Stomach (tissue), 9 donors: ENCODE measurements around the gene DDX39B. TPM values are rescaled to one million over a fixed set of nuclear protein-coding genes. Genes with fewer than 3 reads are reported as not detected.
"Not testable (repeated sequence)": the region's sequence is repeated elsewhere in the genome, so short reads cannot be mapped to it uniquely, and the experiment has no call there.

ENCODE experiments used
- DNase-seq, 2 donors: peaks; one replicate each; pipeline versions ENCODE4 v3.0.0 to v3.0.0-alpha.2; 2013 to 2019
- H3K27ac ChIP-seq, 5 donors: fragments of 200-600 bp in 4 of 5; sonication (generic) in 4 of 5; one replicate each; pipeline ENCODE4 v1.5.1; 2013 to 2019; ENCODE audit warnings: mild to moderate bottlenecking in 1 of 5, moderate library complexity in 1 of 5
- H3K27me3 ChIP-seq, 3 donors: fragments of 200-600 bp; sonication (generic); one replicate each; pipeline ENCODE4 v1.5.1; 2017 to 2019; ENCODE audit warnings: mixed run types in 1 of 3
- H3K36me3 ChIP-seq, 4 donors: fragments of 200-600 bp; sonication (generic); 1 replicate in 3 of 4; 2 replicates in 1 of 4; pipeline ENCODE4 v1.5.1; 2016 to 2019
- H3K4me1 ChIP-seq, 4 donors: fragments of 200-600 bp; sonication (generic); one replicate each; pipeline ENCODE4 v1.5.1; 2016 to 2019
- H3K4me3 ChIP-seq, 4 donors: fragments of 200-600 bp; sonication (generic) in 3 of 4; one replicate each; pipeline ENCODE4 v1.5.1; 2016 to 2019; ENCODE audit warnings: mild to moderate bottlenecking in 1 of 4
- H3K9me3 ChIP-seq, 4 donors: fragments of 200-600 bp; sonication (generic); one replicate each; pipeline ENCODE4 v1.5.1; 2016 to 2019
- CTCF ChIP-seq, 7 experiments: fragments of 450-650 bp in 4 of 7; fragments of 200-600 bp in 3 of 7; sonication (generic) in 3 of 7; IDR thresholded peaks; one replicate each; pipeline ENCODE4 v1.5.1; 2016 to 2019; ENCODE audit warnings: antibody characterized with exemption in 7 of 7, control low read depth in 2 of 7, mild to moderate bottlenecking in 1 of 7
- EP300 ChIP-seq: sonication (generic); formaldehyde crosslinking; IDR thresholded peaks from one replicate; pipeline ENCODE4 v1.6.1; 2017; ENCODE audit warnings: antibody characterized with exemption
- POLR2A ChIP-seq, 4 donors: fragments of 450-650 bp; IDR thresholded peaks; one replicate each; pipeline ENCODE4 v1.6.1; 2016; ENCODE audit warnings: antibody characterized with exemption in 4 of 4, control low read depth in 2 of 4, mild to moderate bottlenecking in 1 of 4, moderate library complexity in 1 of 4
- POLR2AphosphoS5 ChIP-seq, 3 donors: sonication (generic); formaldehyde crosslinking; IDR thresholded peaks; one replicate each; pipeline ENCODE4 v1.6.1; 2016; ENCODE audit warnings: antibody characterized with exemption in 3 of 3
- WGBS, 5 donors: extraction: QIAGEN DNeasy Blood & Tissue Kit in 3 of 5; methylation state at CpG; one replicate each; pipeline versions ENCODE4 v1.1.5 to v1.1.7; 2013 to 2018; 5-methylcytosine and 5-hydroxymethylcytosine counted together
- intact Hi-C: fragments of 100-400 bp; cut with DNase I; formaldehyde crosslinking; loops from one replicate; pipeline ENCODE4 v1.15.1; 2023; ENCODE audit warnings: low total_unique reads
- polyA plus RNA-seq, 3 donors: library from polyadenylated mRNA; stranded (reverse); fragments of 200-250 nt; gene quantifications; one replicate each; pipeline ENCODE4 v1.2.3, GENCODE V29; 2013
- total RNA-seq, 5 donors: library from RNA; depleted of rRNA; stranded (reverse); fragments of >200 nt; gene quantifications; one replicate each; pipeline versions ENCODE4 v1.1.0 to v1.2.3, GENCODE V29; 2014 to 2016
- donor health status: healthy with polysubstance abuse.
- donor health status: Bipolar disorder and iron deficiency.
- donor health status: healthy.

The DDX39B gene
- total and polyA plus RNA-seq, 8 donors: 198 to 445 (median 255) TPM

DNA sequence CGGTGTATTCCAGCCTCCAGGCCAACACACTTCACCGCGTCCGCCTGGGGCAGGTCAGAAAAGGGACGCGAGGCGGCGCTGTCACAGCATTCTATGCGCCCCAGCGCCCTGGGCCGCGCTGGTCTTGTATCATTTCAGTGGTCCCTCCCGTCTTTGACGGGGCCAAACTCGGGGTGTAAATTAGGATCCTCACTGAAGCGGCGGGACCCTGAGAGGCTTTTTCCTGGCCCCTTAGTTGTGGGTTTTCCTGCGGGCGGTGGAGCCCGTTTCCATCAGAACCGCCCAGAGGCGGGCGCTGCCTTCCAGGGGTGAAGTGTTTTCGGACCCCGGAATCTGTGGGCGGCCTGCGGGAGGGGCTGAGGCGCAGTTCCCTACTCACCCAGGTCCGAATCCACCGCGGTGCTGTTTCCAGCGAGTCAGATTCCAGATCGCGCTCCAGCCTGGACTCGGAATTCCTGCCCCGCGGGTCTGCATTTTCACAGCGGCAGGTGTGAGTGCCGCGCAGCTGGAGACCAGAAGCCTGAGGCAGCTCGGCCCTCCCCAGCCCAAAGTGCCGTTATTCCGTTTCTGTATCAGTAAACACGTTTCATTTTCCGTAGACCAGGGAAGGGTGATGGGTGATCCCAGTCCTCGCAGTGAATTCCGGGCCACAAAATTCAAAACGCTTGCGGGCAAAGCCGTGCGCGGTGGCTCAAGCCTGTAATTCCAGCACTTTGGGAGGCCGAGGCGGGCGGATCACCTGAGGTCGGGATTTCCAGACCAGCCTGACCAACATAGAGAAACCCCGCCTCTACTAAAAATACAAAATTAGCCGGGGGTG, 47.7 kb downstream of the DDX39B start:
- Histone ChIP-seq H3K27ac (peak overlapping the region; percentile 73 to 84 (median 79)), H3K36me3 (no peaks in the 10 kb centered on the region), H3K4me3 (peak overlapping the region; percentile 49 to 67 (median 56)), H3K4me1 (peaks cover 0 to 60% (median 30%) of the 10 kb centered on the region in 4 donors), H3K27me3 (peaks cover 0 to 18% (median 0%) of the 10 kb centered on the region in 3 donors), H3K9me3 (no peaks in the 10 kb centered on the region)
- intact Hi-C loops: no loop called here
- TF ChIP-seq EP300 (no peak), POLR2AphosphoS5 (IDR thresholded peaks at IDR 0.05) (peak in 1 of 3 donors; percentile 67), CTCF (IDR thresholded peaks at IDR 0.05) (peak in 5 of 7 experiments; percentile 57 to 75 (median 71))
- DNase-seq: peak; percentile 83 to 87
- WGBS, 5 donors: 0 to 1% (median 1%) methylated on average over 37 to 58 of the region's 58 CpGs

DNA sequence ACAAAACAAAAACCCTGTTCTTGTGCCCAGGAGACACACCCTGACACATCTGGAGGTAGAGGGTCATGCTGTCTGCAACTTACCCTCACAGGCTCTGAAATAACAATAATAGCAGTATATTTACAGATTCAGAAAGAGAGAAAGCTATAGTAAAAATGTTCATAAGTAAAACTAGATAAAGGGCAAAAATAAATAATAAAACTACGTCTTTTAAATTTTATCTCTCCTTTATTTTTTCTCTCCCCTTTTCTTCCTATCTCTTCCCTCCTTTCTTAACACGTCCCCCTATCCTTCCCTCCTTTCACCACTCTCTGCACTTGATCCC, 48.3 kb downstream of the DDX39B start:
- DNase-seq, H3K9me3 ChIP-seq, intact Hi-C loops, H3K36me3 ChIP-seq: not testable (repeated sequence)
- Histone ChIP-seq H3K27me3 (peaks cover 0 to 12% (median 0%) of the 10 kb centered on the region in 3 donors), H3K4me3 (peak overlapping the region; percentile 49 to 67 (median 56)), H3K27ac (peak overlapping the region in 2 of 5 donors; percentile 77 to 84), H3K4me1 (peaks cover 0 to 54% (median 25%) of the 10 kb centered on the region in 4 donors)
- 0 to 4% (median 2%) methylated on average over 2 of the region's 2 CpGs for WGBS, 5 donors

DNA sequence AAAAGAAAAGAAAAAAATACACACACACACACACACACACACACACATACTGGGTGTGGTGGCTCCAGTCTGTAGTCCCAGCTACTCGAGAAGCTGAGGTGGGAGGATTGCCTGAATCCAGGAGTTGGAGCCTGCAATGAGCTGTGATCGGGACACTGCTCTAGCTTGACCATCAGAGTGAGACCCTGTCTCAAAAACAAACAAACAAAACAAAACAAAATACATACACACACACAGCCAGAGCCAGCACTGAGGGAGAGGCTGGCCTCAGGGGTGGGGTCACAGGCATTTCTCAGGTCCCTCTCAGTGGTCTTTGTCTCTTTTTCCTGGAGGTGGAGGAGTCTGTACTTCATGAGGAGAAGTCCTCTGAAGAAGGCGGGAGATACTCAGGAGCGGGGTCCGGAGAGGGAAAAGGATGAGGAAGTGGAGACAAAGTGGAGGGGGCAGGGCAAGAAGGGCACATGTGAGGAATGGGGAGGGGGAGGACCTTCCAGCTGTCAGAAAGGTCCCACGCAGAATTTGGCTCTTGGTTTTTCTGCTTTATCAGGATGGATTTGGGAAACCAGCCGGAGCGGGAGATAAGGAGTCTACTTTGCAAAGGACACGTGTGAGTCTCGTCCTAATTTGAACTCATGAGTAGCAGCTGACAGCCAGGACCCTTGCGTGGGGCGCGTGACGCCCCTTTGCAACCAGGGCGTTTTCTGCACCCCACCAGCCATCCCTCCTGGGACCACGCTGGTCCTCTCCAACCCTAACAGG, 51.5 kb downstream of the DDX39B start:
- WGBS, 5 donors: 46 to 59% (median 54%) methylated on average over 14 to 16 of the region's 16 CpGs
- Histone ChIP-seq H3K4me3 (no peak overlapping the region), H3K36me3 (no peaks in the 10 kb centered on the region), H3K27ac (no peak overlapping the region), H3K9me3 (no peaks in the 10 kb centered on the region), H3K27me3 (peaks cover 0 to 12% (median 0%) of the 10 kb centered on the region in 3 donors), H3K4me1 (peaks cover 0 to 23% (median 10%) of the 10 kb centered on the region in 4 donors)
- no peak for DNase-seq
- intact Hi-C loops: no loop called here
- no peak for TF ChIP-seq CTCF (IDR thresholded peaks at IDR 0.05)
- TF ChIP-seq POLR2A (IDR thresholded peaks at IDR 0.05): no peak
- no peak for TF ChIP-seq EP300
- no peak for TF ChIP-seq POLR2AphosphoS5 (IDR thresholded peaks at IDR 0.05)

DNA sequence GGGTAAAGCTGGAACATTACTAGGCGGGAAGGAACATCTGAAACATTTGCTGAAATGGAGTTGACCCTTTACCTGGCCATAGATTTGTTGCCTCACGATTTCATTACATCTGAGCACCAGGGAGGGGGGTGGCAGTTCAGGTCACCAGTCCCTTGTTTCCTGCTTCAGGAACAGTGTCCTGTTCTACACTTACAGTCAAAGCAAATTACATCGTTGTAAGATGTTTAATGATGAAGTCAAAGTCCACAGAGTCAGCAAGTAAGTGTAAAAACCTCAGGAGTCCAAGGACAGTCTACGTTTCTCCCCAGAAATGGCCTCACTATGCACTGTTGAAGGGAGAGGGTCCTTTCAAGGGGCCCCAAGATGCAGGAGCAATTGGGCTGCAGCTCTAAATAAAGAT, 52.7 kb downstream of the DDX39B start:
- 47 to 68% (median 62%) methylated on average over 4 of the region's 4 CpGs for WGBS, 5 donors
- Histone ChIP-seq H3K27me3 (peaks cover 0 to 12% (median 0%) of the 10 kb centered on the region in 3 donors), H3K4me1 (peaks cover 0 to 17% (median 4%) of the 10 kb centered on the region in 4 donors), H3K9me3 (no peaks in the 10 kb centered on the region), H3K4me3 (no peak overlapping the region), H3K27ac (no peak overlapping the region), H3K36me3 (no peaks in the 10 kb centered on the region)
- no peak for TF ChIP-seq EP300
- no peak for TF ChIP-seq POLR2A (IDR thresholded peaks at IDR 0.05)
- no peak for TF ChIP-seq CTCF (IDR thresholded peaks at IDR 0.05)
- TF ChIP-seq POLR2AphosphoS5 (IDR thresholded peaks at IDR 0.05): no peak
- intact Hi-C loops: no loop called here
- no peak for DNase-seq

- WGBS, 5 donors: 77 to 82% (median 81%) methylated on average over 6 of the region's 6 CpGs
- intact Hi-C loops, DNase-seq, H3K9me3 ChIP-seq, H3K36me3 ChIP-seq, H3K27ac ChIP-seq, H3K4me1 ChIP-seq, H3K4me3 ChIP-seq: not testable (repeated sequence)
- H3K27me3 ChIP-seq: peaks cover 0 to 12% (median 0%) of the 10 kb centered on the region in 3 donors
Measured at GRCh38 chr6:31487674-31488073, 54.1 kb downstream of the DDX39B start.

GRCh38 chr6:31486065-31486837, 55.6 kb downstream of the DDX39B start:
- H3K4me1 ChIP-seq, H3K27ac ChIP-seq, H3K4me3 ChIP-seq, H3K36me3 ChIP-seq, intact Hi-C loops, H3K9me3 ChIP-seq, DNase-seq: not testable (repeated sequence)
- WGBS, 5 donors: no CpG with 5 or more reads among the region's 9 CpGs
- peaks cover 0 to 12% (median 0%) of the 10 kb centered on the region in 3 donors for H3K27me3 ChIP-seq
